GM10248 (cell line): Measurements from ENCODE around the gene MCM6.

ENCODE experiments used
- CTCF ChIA-PET: fragments of 300-600 bp; sonication (Branson Sonifier 250); formaldehyde crosslinking; extraction: SDS; loops from one replicate; lab custom pipeline; 2021; ENCODE audit warnings: antibody characterized with exemption; lab: Yijun Ruan, JAX
- POLR2A ChIA-PET: fragments of 350-650 bp; sonication (Branson Sonifier 250); formaldehyde crosslinking; extraction: SDS; loops from one replicate; lab custom pipeline; 2020; ENCODE audit warnings: antibody characterized with exemption; lab: Yijun Ruan, JAX
- DNase-seq: peaks from one replicate; pipeline ENCODE4 v3.0.0; 2012; ENCODE audit errors: extremely low spot score
- TF ChIP-seq, protein P1 (sequence below): IDR thresholded peaks from 2 replicates; pipeline ENCODE4 v1.5.1; 2012; ENCODE audit warnings: mild to moderate bottlenecking, low read depth; ENCODE audit errors: extremely low read depth, missing control alignments, control extremely low read depth

The MCM6 gene

DNA sequence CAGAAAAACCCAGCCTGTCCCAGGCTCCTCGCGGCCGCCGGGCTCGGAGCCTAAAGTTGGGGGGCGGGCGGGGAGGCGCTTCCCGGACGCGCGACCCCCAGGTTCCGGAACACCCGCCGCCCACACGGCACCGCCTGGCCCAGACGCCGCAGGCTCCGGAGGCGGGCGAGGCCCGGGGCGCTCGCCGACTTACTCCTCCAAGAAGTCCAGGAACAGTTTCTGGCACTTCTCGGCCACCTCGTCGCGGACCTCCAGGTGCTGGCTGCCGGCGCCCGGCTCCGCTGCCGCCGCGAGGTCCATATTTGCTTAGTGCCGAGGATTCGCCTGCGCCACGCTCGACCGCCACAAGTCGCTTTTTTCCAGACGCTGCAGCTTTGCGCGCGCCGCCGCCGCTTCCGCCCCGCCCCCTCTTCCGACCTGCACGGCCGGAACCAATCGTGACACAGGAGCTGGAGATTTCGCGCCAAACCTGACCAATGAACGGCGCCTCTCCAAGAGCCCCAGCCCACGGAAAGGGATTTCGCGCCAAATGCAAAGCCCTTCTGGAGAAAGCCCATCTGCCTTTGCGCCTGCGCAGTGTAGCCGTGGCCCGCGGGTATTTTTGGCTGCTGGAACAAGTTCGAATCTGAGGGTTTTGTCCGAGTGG is at the start of gene MCM6:
Gene MCM6 (minus strand): TSS at position 378 of the 646 bp plus-strand sequence. CDS start 78 bp downstream, at position 300.
- TF ChIP-seq, protein P1, sequence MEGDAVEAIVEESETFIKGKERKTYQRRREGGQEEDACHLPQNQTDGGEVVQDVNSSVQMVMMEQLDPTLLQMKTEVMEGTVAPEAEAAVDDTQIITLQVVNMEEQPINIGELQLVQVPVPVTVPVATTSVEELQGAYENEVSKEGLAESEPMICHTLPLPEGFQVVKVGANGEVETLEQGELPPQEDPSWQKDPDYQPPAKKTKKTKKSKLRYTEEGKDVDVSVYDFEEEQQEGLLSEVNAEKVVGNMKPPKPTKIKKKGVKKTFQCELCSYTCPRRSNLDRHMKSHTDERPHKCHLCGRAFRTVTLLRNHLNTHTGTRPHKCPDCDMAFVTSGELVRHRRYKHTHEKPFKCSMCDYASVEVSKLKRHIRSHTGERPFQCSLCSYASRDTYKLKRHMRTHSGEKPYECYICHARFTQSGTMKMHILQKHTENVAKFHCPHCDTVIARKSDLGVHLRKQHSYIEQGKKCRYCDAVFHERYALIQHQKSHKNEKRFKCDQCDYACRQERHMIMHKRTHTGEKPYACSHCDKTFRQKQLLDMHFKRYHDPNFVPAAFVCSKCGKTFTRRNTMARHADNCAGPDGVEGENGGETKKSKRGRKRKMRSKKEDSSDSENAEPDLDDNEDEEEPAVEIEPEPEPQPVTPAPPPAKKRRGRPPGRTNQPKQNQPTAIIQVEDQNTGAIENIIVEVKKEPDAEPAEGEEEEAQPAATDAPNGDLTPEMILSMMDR: no peak
- ChIA-PET POLR2A (interaction anchor here (0.6 to 1.5 kb wide), 4 partner anchors 9 to 895 kb away, joined by 3 to 6 read pairs (median 4); no protein-coding TSS in a partner anchor), CTCF (interaction anchor here (0.6 to 1.6 kb wide), 6 partner anchors 10 to 79 kb away, joined by 3 to 11 read pairs (median 4); no protein-coding TSS in a partner anchor)
- peak; percentile 98 for DNase-seq

DNA sequence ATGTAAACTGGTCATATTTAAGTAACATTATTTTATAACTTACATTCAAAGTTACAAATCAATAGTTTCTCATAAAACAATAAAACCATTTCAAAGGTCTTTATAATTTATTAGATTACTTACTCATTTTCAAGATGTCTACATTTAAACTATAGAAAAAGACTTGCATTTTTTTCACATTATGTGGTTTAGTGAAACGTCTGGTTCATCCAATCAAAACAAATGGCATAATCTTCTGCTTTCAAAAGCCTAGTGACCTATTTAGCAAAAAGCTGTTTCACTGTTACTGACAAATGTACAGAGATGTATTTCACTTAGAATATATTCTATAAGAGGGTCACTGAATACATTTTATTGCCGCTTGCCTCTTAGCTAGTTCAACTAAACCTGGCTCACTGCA is 49.3 kb upstream of the MCM6 start:
- ChIA-PET POLR2A (no interaction called here), CTCF (interaction anchor here (1.0 to 1.8 kb wide), 3 partner anchors 8 to 459 kb away, joined by 4 to 9 read pairs (median 5); no protein-coding TSS in a partner anchor)
- TF ChIP-seq, protein P1: no peak
- no peak for DNase-seq

DNA sequence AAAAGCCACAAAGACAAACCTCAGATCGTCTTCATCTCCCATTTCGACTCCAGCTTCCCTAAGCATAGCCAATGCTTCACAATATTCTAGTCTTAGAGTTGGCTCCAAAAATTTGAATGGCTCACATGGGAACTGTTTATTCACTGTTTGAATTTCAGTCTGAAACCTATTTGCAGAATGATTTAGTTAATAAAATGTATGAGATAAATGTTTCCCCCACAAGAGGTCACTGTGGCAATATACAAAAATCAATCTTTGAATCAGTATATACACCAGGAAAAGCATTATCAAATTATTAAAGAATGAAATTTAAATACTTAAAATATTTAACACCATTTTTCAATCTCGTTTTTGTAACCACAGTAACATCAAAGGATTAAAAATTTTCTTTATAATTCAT is 40.0 kb upstream of the MCM6 start:
- TF ChIP-seq, protein P1: no peak
- CTCF ChIA-PET: interaction anchor here (4.2 to 4.4 kb wide), 2 partner anchors 465 to 468 kb away, joined by 32 to 55 read pairs; no protein-coding TSS in a partner anchor
- POLR2A ChIA-PET: no interaction called here
- peak; percentile 15 for DNase-seq

DNA sequence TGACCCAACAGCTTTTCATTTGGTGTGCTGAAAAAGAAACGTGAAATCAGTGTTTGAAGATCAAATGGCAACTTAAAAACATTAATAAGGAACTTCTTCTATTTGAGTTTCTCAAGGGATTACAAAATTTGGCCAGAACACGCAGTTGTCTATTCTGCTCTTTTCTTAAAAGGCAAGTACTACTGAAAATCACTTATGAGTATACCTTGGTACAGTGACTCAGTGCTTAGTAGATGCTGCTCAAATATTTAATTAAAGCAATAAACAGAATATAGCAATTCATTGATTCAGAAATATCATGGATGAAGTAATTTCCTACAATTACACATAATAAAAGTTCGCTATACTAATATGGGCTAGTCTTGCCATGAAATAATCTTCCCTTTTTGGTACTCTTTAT is 38.2 kb upstream of the MCM6 start:
- TF ChIP-seq, protein P1: no peak
- ChIA-PET CTCF (interaction anchor here (0.7 to 4.2 kb wide), 37 partner anchors 8 to 501 kb away, joined by 3 to 73 read pairs (median 4); no protein-coding TSS in a partner anchor), POLR2A (no interaction called here)
- no peak for DNase-seq

DNA sequence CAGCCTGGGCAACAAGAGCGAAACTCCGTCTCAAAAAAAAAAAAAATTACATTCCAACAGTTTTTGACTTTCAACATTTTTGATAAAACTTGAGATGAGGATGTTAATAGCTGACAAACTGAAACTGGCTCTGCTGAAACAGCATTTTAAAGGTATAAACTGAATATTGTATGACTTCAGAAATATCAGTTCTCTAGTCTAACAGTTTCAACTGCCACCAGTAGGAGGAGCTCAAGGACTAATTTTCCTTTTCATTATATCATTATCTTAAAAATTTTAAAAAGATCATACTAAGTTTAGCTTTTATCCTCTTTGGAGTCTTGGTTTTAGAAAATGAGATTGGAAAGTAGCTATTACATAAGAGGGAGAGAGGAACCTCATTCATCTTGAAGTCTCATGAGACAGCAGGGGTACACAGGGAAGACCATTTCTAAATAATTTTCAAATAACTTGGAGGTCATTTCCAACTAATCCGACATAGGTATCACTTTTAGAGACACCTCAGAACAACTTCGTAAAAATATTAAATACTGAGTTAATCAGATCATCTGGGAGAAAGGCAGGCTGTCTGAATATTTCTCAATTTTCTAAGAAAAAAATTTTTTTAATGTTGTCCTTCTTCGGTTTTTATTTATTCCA is 37.6 kb upstream of the MCM6 start:
- TF ChIP-seq, protein P1: peak; percentile 55
- ChIA-PET POLR2A (interaction anchor here (0.7 kb wide), 1 partner anchor 473 kb away, joined by 3 read pairs; no protein-coding TSS in a partner anchor), CTCF (interaction anchor here (0.6 to 4.2 kb wide), 50 partner anchors 8 to 502 kb away, joined by 3 to 73 read pairs (median 3); no protein-coding TSS in a partner anchor)
- DNase-seq: peak; percentile 38

DNA sequence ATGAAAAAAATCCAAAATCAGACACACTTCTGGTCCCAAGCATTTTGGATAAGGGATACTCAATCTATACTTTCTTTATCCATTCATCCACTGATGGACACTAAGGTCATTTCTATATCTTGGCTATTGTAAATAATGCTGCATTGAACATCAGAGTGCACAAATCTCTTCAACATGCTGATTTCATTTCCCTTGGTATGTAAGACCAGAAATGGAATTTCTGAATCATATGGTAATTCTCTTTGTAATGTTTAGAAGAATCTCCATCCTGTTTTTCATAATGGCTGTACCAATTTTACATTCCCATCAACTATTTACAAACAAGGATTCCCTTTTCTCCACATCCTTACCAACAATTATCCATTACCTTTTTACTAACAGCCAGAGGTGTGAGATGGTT is 33.7 kb upstream of the MCM6 start:
- no peak for DNase-seq
- ChIA-PET POLR2A (no interaction called here), CTCF (no interaction called here)
- TF ChIP-seq, protein P1: no peak
